Motor neuron (in vitro differentiated cells): ENCODE data around the gene C11orf68. TPM values are rescaled to one million over a fixed set of nuclear protein-coding genes. Genes with fewer than 3 reads are reported as not detected.
A peak's percentile ranks its signal among the peaks of the same experiment; 100 is the strongest.

Experiments used
- ATAC-seq, 8 experiments: fragments of 200-7000 bp; cut with Tn5 transposase; replicated peaks in 6 of 8; 2 replicates each; pipeline ENCODE4 v1.8.0; 2021; ENCODE audit warnings: mild to moderate bottlenecking in 8 of 8, moderate library complexity in 8 of 8
- H3K27ac ChIP-seq, 2 donors: fragments of 250-450 bp; sonication (Bioruptor Pico); 2 replicates each; pipeline ENCODE4 v1.9.0; 2021; ENCODE audit warnings: antibody characterized with exemption in 2 of 2, mild to moderate bottlenecking in 2 of 2, moderate library complexity in 1 of 2
- H3K4me1 ChIP-seq, 2 donors: fragments of 250-450 bp; sonication (Bioruptor Pico); replicated peaks in 1 of 2; 2 replicates each; pipeline ENCODE4 v1.6.1; 2021; ENCODE audit warnings: antibody characterized with exemption in 2 of 2, mild to moderate bottlenecking in 2 of 2, moderate library complexity in 1 of 2
- H3K4me3 ChIP-seq, 5 donors: fragments of 250-450 bp; sonication (Bioruptor Pico); 2 replicates each; pipeline ENCODE4 v1.9.0; 2021; ENCODE audit warnings: antibody characterized with exemption in 5 of 5, mild to moderate bottlenecking in 5 of 5, moderate library complexity in 4 of 5
- WGBS, 10 experiments: fragments of 450-650 bp; shearing (Covaris generic); methylation state at CpG; one replicate each; pipeline ENCODE4 v1.0.0; 2022; 5-methylcytosine and 5-hydroxymethylcytosine counted together
- in situ Hi-C, 9 experiments: fragments of 400-800 bp; cut with MboI; loops; one replicate each; pipeline ENCODE4 v1.15.0; 2021; ENCODE audit warnings: low sequenced_read_pairs in 9 of 9, low pct_unique_long_range_greater_than_20kb in 2 of 9; ENCODE audit not compliant: unreplicated experiment in 9 of 9
- total RNA-seq, 8 experiments: library from RNA; unstranded; fragments of 300-600 nt; gene quantifications; 2 replicates each; pipeline versions ENCODE4 v1.2.3 to v1.2.4, GENCODE V29; 2022

Gene C11orf68
- total RNA-seq: 10 to 100 TPM; 10.5 to 24.5 (median 21.5) TPM

- Histone ChIP-seq H3K27ac (peak within 1 kb of the TSS; percentile 92 to 96), H3K4me3 (peak within 1 kb of the TSS; percentile 89 to 97 (median 91)), H3K4me1 (peaks cover 17% of the 10 kb centered on the region in 2 donors)
- in situ Hi-C loops: no loop called here
- WGBS, 10 experiments: 6 to 63% (median 38%) methylated on average over 1 to 10 of the region's 77 CpGs; no CpG with 5 or more reads in 3 of the 10 experiments
- peak; percentile 44 to 78 (median 72) for ATAC-seq
These were observed at the start of gene C11orf68 for GRCh38 chr11:65918211-65919140. Gene C11orf68, minus strand, starts transcription at chr11:65919062. Its CDS starts 31 bp downstream, at chr11:65919031.

- WGBS, 10 experiments: 75 to 100% (median 95%) methylated on average over 2 to 14 of the region's 30 CpGs; no CpG with 5 or more reads in 3 of the 10 experiments
- in situ Hi-C loops: no loop called here
- no peak overlapping the region for H3K4me3 ChIP-seq
- peaks cover 7 to 12% of the 10 kb centered on the region in 2 donors for H3K4me1 ChIP-seq
- ATAC-seq: peak in 2 of 8 experiments; percentile 8 to 15
- no peak overlapping the region for H3K27ac ChIP-seq
These were observed 48.6 kb upstream of the C11orf68 start for GRCh38 chr11:65967329-65967934.

- H3K4me3 ChIP-seq: no peak overlapping the region
- no peak for ATAC-seq
- H3K27ac ChIP-seq: no peak overlapping the region
- H3K4me1 ChIP-seq: peaks cover 8 to 14% of the 10 kb centered on the region in 2 donors
- 87 to 100% (median 93%) methylated on average over 1 to 14 of the region's 36 CpGs; no CpG with 5 or more reads in 5 of the 10 experiments for WGBS, 10 experiments
- in situ Hi-C loops: no loop called here
These were observed 47.3 kb upstream of the C11orf68 start for GRCh38 chr11:65965986-65966762.

DNA sequence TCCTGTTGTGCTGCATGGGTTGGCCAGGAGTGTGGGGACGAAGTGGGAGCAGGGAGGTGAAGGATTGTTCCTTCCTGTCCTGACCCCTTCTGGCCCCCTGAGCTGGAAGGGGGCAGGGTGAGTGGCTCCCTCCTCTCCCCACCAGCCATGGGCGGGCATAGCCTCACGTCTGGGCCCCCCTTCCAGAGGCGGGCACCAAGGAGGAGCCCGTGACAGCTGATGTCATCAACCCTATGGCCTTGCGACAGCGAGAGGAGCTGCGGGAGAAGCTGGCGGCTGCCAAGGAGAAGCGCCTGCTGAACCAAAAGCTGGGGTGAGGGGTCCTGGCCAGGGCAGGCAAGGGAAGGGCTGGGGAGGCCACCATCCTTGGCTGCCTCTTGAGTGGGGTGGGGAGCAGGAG is 46.0 kb upstream of the C11orf68 start:
- in situ Hi-C loops: no loop called here
- Histone ChIP-seq H3K4me3 (no peak overlapping the region), H3K4me1 (peaks cover 11 to 17% of the 10 kb centered on the region in 2 donors), H3K27ac (no peak overlapping the region)
- ATAC-seq: no peak
- 40 to 100% (median 60%) methylated on average over 1 to 2 of the region's 10 CpGs; no CpG with 5 or more reads in 7 of the 10 experiments for WGBS, 10 experiments

GRCh38 chr11:65962141-65962564 is 43.3 kb upstream of the C11orf68 start:
- 0 to 100% (median 9%) methylated on average over 1 to 8 of the region's 13 CpGs; no CpG with 5 or more reads in 3 of the 10 experiments for WGBS, 10 experiments
- peak in 3 of 8 experiments; percentile 2 to 11 (median 5) for ATAC-seq
- in situ Hi-C loops: no loop called here
- H3K4me3 ChIP-seq: peak overlapping the region; percentile 85 to 99 (median 93)
- peaks cover 11 to 17% of the 10 kb centered on the region in 2 donors for H3K4me1 ChIP-seq
- peak overlapping the region; percentile 94 to 99 for H3K27ac ChIP-seq

DNA sequence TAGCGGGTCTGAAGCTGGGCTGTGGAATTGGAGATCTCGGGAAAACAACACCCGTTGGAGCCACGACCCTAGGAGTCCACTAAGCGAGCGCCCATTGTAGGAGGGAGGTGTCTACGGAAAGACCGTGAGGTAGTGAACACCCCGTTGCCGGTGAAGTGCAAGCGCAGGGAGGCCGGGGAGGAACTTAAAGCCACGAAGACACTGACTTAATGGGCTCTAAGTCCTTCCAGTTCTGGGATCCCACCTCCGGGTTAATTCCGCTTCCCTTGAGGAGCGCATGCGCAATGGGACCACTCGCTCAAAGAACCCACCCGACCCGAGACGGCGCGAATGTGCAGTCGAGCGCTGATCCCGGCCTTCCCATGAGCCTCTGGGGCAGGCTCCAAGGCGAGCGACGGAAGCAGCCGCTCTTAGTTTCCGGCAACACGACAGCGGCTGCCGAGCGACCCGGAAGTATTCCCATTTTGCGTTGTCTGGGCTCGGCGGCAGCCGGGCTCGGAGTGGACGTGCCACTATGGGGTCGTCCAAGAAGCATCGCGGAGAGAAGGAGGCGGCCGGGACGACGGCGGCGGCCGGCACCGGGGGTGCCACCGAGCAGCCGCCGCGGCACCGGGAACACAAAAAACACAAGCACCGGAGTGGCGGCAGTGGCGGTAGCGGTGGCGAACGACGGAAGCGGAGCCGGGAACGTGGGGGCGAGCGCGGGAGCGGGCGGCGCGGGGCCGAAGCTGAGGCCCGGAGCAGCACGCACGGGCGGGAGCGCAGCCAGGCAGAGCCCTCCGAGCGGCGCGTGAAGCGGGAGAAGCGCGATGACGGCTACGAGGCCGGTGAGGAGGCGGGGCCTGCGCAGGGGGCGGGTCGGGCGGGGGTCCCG is 42.6 kb upstream of the C11orf68 start, which contains the start of gene SART1:
SART1 (plus strand) TSS at position 468 of the 874 bp plus-strand sequence; CDS start at position 515, 47 bp downstream.
- WGBS, 10 experiments: 0 to 60% (median 1%) methylated on average over 1 to 30 of the region's 97 CpGs; no CpG with 5 or more reads in 3 of the 10 experiments
- peak within 1 kb of the TSS; percentile 94 to 99 for H3K27ac ChIP-seq
- peaks cover 11 to 17% of the 10 kb centered on the region in 2 donors for H3K4me1 ChIP-seq
- ATAC-seq: peak; percentile 90 to 97 (median 92)
- peak within 1 kb of the TSS; percentile 85 to 99 (median 93) for H3K4me3 ChIP-seq
- in situ Hi-C loops: no loop called here

DNA sequence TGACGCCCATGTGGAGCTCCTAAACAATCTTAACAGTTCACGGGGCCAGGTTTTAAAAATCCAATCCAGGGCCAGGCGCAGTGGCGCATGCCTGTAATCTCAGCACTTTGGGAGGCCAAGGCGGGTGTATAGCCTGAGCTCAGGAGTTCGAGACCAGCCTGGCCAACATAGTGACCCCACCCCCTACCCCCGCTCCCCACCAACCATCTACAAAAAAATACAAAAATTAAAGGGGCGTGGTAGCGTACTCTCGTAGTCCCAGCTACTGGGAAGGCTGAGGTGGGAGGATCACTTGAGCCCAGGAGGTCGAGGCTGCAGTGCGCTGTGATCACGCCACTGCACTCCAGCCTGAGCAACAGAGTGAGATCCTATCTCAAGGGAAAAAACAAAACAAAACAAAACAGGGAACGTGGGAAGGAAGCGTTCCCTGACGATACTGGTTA is 42.0 kb upstream of the C11orf68 start:
- in situ Hi-C loops: no loop called here
- peak overlapping the region; percentile 85 to 99 (median 93) for H3K4me3 ChIP-seq
- peak overlapping the region; percentile 83 to 99 for H3K27ac ChIP-seq
- ATAC-seq: peak in 2 of 8 experiments; percentile 4 to 11
- 0 to 90% (median 21%) methylated on average over 1 to 8 of the region's 16 CpGs; no CpG with 5 or more reads in 5 of the 10 experiments for WGBS, 10 experiments
- H3K4me1 ChIP-seq: peaks cover 11 to 17% of the 10 kb centered on the region in 2 donors

GRCh38 chr11:65958774-65959420 is 40.0 kb upstream of the C11orf68 start:
- H3K4me3 ChIP-seq: no peak overlapping the region
- no peak for ATAC-seq
- 20 to 81% (median 65%) methylated on average over 1 to 3 of the region's 17 CpGs; no CpG with 5 or more reads in 4 of the 10 experiments for WGBS, 10 experiments
- no peak overlapping the region for H3K27ac ChIP-seq
- H3K4me1 ChIP-seq: peaks cover 11 to 17% of the 10 kb centered on the region in 2 donors
- in situ Hi-C loops: no loop called here

GRCh38 chr11:65958291-65958690 is 39.4 kb upstream of the C11orf68 start:
- Histone ChIP-seq H3K27ac (no peak overlapping the region), H3K4me3 (no peak overlapping the region), H3K4me1 (peaks cover 11 to 14% of the 10 kb centered on the region in 2 donors)
- 0 to 80% (median 50%) methylated on average over 1 to 3 of the region's 4 CpGs; no CpG with 5 or more reads in 4 of the 10 experiments for WGBS, 10 experiments
- ATAC-seq: no peak
- in situ Hi-C loops: no loop called here

DNA sequence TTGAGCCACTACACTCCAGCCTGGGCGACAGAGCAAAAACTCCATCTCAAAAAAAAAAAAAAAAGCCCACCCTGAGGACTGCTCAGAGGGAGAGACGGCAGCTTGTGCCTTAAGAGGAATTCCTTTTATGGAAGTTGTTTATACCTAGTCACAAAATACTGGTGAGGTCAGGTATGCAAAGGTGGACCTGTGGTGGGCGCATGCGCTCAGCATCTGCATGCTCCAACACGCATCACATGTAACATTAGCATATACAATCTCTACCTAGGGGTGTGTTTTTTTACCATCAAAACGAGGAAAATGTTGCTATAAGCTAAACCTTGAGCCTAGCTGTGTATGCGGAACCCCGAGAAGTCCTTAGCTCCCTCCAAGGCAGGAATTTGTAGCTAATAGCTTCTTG is 35.9 kb upstream of the C11orf68 start:
- Histone ChIP-seq H3K27ac (no peak overlapping the region), H3K4me1 (no peaks in the 10 kb centered on the region), H3K4me3 (no peak overlapping the region)
- ATAC-seq: no peak
- 36 to 100% (median 73%) methylated on average over 2 to 7 of the region's 8 CpGs; no CpG with 5 or more reads in 3 of the 10 experiments for WGBS, 10 experiments
- in situ Hi-C loops: no loop called here

GRCh38 chr11:65953471-65953870 is 34.6 kb upstream of the C11orf68 start:
- 95% methylated on average over 4 to 8 of the region's 20 CpGs; no CpG with 5 or more reads in 8 of the 10 experiments for WGBS, 10 experiments
- ATAC-seq: no peak
- in situ Hi-C loops: no loop called here

More at GRCh38 chr11:65953471-65953870, 34.6 kb upstream of the C11orf68 start:
- H3K27ac ChIP-seq: no peak overlapping the region
- H3K4me1 ChIP-seq: no peaks in the 10 kb centered on the region
- no peak overlapping the region for H3K4me3 ChIP-seq
